COLO829 (cell line): ENCODE results near the gene USP5.

Experiments used
- DNase-seq: peaks from one replicate; pipeline ENCODE4 v3.0.0; 2012; ENCODE audit warnings: low spot score

USP5 gene

DNA sequence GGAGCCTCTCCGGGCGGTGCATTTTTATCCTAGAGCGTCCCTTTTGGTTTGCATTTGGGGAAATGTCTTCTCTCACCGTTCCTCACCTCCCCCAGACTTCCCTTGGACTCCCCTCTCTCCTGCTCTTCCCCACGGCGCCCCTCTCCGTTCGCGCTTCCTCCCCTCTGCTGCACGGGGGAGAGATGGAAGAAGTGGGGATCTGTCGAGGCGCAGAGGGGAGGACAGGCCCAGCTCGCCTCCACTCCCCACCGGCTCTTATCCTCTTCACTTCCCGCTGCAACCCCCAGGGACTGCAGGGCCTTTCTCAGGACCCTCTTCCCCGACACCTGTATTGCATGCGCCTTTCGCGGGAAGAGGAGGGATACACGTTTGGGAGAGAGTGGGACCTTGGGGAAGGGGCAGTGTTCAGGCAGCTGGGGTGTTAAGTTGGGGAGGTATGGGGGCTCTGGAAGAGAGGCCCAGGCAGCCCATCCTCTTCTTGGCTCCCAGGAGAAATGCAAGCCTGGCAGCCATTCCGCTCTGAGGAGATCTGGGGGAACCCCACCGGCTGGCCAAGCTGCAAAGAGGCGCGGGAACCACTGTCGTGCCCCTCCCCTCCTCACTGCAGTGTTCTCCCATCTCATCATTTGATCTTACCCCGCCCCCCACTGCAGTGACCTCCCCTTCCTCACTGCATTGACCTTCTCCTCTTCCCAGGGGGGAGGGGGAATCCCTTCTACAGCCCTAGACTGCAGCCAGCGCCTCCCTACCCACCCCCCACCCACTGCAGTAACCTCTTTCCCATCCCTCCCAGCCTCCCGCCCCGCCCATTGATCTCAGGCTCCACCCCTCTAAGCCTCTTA, 63.2 kb downstream of the USP5 start:
- DNase-seq = peak; percentile 54

DNA sequence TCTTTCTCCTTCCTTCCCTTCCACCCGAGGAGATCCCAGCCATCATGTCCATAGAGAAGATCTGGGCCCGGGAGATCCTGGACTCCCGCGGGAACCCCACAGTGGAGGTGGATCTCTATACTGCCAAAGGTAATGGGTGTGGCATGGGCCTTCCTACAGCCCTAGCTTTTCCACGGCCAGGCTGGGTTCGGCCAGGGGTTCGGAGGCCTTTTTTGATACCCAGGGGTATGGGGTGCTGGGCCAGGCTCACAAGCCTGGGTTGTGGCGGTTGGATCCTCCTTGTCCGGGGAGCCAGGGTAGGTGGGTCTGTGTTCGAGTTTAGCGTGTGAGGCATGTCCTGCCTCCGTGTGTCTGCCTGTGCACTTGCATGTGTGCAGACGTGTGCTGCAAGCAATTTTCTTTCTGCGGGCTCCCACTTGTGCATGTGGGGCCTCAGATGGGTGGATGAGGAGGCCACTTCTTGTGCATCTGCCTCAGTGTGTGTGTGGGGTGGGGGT, 63.9 kb downstream of the USP5 start:
- no peak for DNase-seq
